GM12878 (cell line): ENCODE data around the gene ACTRT3. TPM values are rescaled to one million over a fixed set of nuclear protein-coding genes. Genes with fewer than 3 reads are reported as not detected.
A peak's percentile ranks its signal among the peaks of the same experiment; 100 is the strongest.

ENCODE experiments used
- ATF7 ChIP-seq: fragments of 450-650 bp; IDR thresholded peaks from 2 replicates; pipeline ENCODE4 v1.6.1; 2016; ENCODE audit warnings: low read depth, mild to moderate bottlenecking
- BCL11A ChIP-seq: IDR thresholded peaks from 2 replicates; pipeline ENCODE4 v1.6.1; 2011; ENCODE audit warnings: low read depth, low read length
- CHD4 ChIP-seq: fragments of 200-600 bp; sonication (generic); IDR thresholded peaks from 2 replicates; pipeline ENCODE4 v1.6.1; 2016; ENCODE audit warnings: mild to moderate bottlenecking
- CREM ChIP-seq: IDR thresholded peaks from 2 replicates; pipeline ENCODE4 v1.6.1; 2014; ENCODE audit warnings: antibody characterized with exemption, low read depth
- ETV6 ChIP-seq, 2 experiments: fragments of 450-650 bp in 1 of 2; IDR thresholded peaks in 1 of 2; conservative IDR thresholded peaks in 1 of 2; 2 replicates each; pipeline ENCODE4 v1.6.1; 2014; ENCODE audit warnings: antibody characterized with exemption in 1 of 2, borderline replicate concordance in 1 of 2, low read depth in 1 of 2, mild to moderate bottlenecking in 1 of 2, moderate library complexity in 1 of 2
- FOXK2 ChIP-seq: fragments of 450-650 bp; IDR thresholded peaks from 2 replicates; pipeline ENCODE4 v1.6.1; 2017; ENCODE audit warnings: mild to moderate bottlenecking, moderate library complexity
- FOXM1 ChIP-seq: IDR thresholded peaks from 2 replicates; pipeline ENCODE4 v1.6.1; 2012; ENCODE audit warnings: low read depth, mild to moderate bottlenecking, inconsistent platforms, low read length, moderate library complexity
- HDAC2 ChIP-seq: fragments of 200-600 bp; sonication (generic); IDR thresholded peaks from 2 replicates; pipeline ENCODE4 v1.6.1; 2017
- IRF3 ChIP-seq: fragments of 450-650 bp; IDR thresholded peaks from 2 replicates; pipeline ENCODE4 v1.6.1; 2014; ENCODE audit warnings: mild to moderate bottlenecking
- MEF2A ChIP-seq: IDR thresholded peaks from 2 replicates; pipeline ENCODE4 v1.6.1; 2011; ENCODE audit warnings: low read depth, mild to moderate bottlenecking, low read length, moderate library complexity; ENCODE audit not compliant: insufficient read depth
- MEF2B ChIP-seq: fragments of 450-650 bp; IDR thresholded peaks from 2 replicates; pipeline ENCODE4 v1.6.1; 2018; ENCODE audit warnings: mild to moderate bottlenecking, moderate library complexity; ENCODE audit not compliant: partially characterized antibody, poor library complexity, severe bottlenecking
- NBN ChIP-seq: fragments of 450-650 bp; IDR thresholded peaks from 2 replicates; pipeline ENCODE4 v1.6.1; 2016
- NR2C1 ChIP-seq: fragments of 450-650 bp; IDR thresholded peaks from 2 replicates; pipeline ENCODE4 v1.6.1; 2017; ENCODE audit warnings: antibody characterized with exemption, mild to moderate bottlenecking, moderate library complexity
- SMAD1 ChIP-seq: fragments of 450-650 bp; IDR thresholded peaks from 2 replicates; pipeline ENCODE4 v1.6.1; 2018; ENCODE audit warnings: mild to moderate bottlenecking, low read depth; ENCODE audit not compliant: partially characterized antibody
- SMAD5 ChIP-seq: IDR thresholded peaks from 2 replicates; pipeline ENCODE4 v1.6.1; 2016; ENCODE audit warnings: antibody characterized with exemption, low read depth
- SP1 ChIP-seq: IDR thresholded peaks from one replicate; pipeline ENCODE4 v1.6.1; 2011; ENCODE audit warnings: low read depth, low read length
- SUPT20H ChIP-seq: IDR thresholded peaks from 2 replicates; pipeline ENCODE4 v1.6.1; 2011; ENCODE audit warnings: low read depth, mild to moderate bottlenecking, low read length, moderate library complexity, borderline replicate concordance; ENCODE audit not compliant: control insufficient read depth
- SUZ12 ChIP-seq: fragments of 200-600 bp; sonication (generic); IDR thresholded peaks from one replicate; pipeline ENCODE4 v1.6.1; 2018; ENCODE audit warnings: antibody characterized with exemption, mild to moderate bottlenecking; ENCODE audit not compliant: unreplicated experiment
- TAF1 ChIP-seq: IDR thresholded peaks from 2 replicates; pipeline ENCODE4 v1.6.1; 2011; ENCODE audit warnings: mild to moderate bottlenecking, low read depth, low read length, borderline replicate concordance
- TCF7 ChIP-seq: IDR thresholded peaks from 2 replicates; pipeline ENCODE4 v1.6.1; 2014; ENCODE audit warnings: antibody characterized with exemption, borderline replicate concordance
- USF1 ChIP-seq: IDR thresholded peaks from 2 replicates; pipeline ENCODE4 v1.6.1; 2011; ENCODE audit warnings: borderline replicate concordance, low read depth, mild to moderate bottlenecking, moderate library complexity, mixed read lengths, low read length; ENCODE audit not compliant: insufficient read depth; ENCODE audit errors: extremely low read length
- YY1 ChIP-seq: IDR thresholded peaks from 2 replicates; pipeline ENCODE4 v1.6.1; 2011; ENCODE audit warnings: low read depth, mild to moderate bottlenecking, low read length
- ZBTB11 ChIP-seq: fragments of 450-650 bp; formaldehyde crosslinking; IDR thresholded peaks from 2 replicates; pipeline ENCODE4 v1.5.0; 2022; ENCODE audit warnings: mild to moderate bottlenecking, missing genetic modification characterization
- ZZZ3 ChIP-seq: IDR thresholded peaks from 2 replicates; pipeline ENCODE4 v1.6.1; 2011; ENCODE audit warnings: low read depth; ENCODE audit not compliant: control insufficient read depth, insufficient read length
- polyA plus RNA-seq, 11 experiments: library from polyadenylated mRNA; depleted of rRNA in 4 of 11; unstranded in 6 of 11; stranded (reverse) in 5 of 11; fragments of >200 nt; fragmentation: Nextera tagmentation in 4 of 11; fragmentation: Illumina TruSeq in 1 of 11; extraction: Ambion mirVana in 4 of 11; extraction: Trizol in 1 of 11; gene quantifications; 1 replicate in 1 of 11; 2 replicates in 10 of 11; pipeline versions ENCODE4 v1.2.1 to v1.2.3, GENCODE V29; 2011 to 2016; ENCODE audit warnings: inconsistent platforms in 2 of 11, missing spikeins in 2 of 11, low read depth in 1 of 11
- total RNA-seq, 4 experiments: library from RNA; depleted of rRNA in 3 of 4; stranded (reverse); fragments of >200 nt in 3 of 4; fragmentation: Illumina TruSeq in 1 of 4; extraction: Trizol in 1 of 4; gene quantifications; 2 replicates each; pipeline versions ENCODE4 v1.2.1 to v1.2.3, GENCODE V29; 2013 to 2021

ACTRT3 gene
- total and polyA plus RNA-seq, 10 of the 15 experiments (the other 5 are each of a cell fraction or from before 2014, with no cell fraction given): 0.02 to 0.58 (median 0.11) TPM; not detected in 1

- no peak for TF ChIP-seq ZZZ3
- no peak for TF ChIP-seq MEF2B
- no peak for TF ChIP-seq YY1
- no peak for TF ChIP-seq SMAD1
- no peak for TF ChIP-seq SUZ12
- TF ChIP-seq FOXK2: no peak
- no peak for TF ChIP-seq USF1
- TF ChIP-seq HDAC2: no peak
- no peak for TF ChIP-seq SUPT20H
- TF ChIP-seq NR2C1: no peak
- TF ChIP-seq SP1: no peak
- no peak for TF ChIP-seq IRF3
- TF ChIP-seq ZBTB11 (CRISPR knock-in tag): no peak
- 0 out of 2 replicates have a peak, but pooled peaks have one; percentile 4 for TF ChIP-seq MEF2A
- TF ChIP-seq BCL11A: no peak
- no peak for TF ChIP-seq NBN
- TF ChIP-seq SMAD5: no peak
- no peak for TF ChIP-seq CHD4
- no peak for TF ChIP-seq ATF7
- no peak for TF ChIP-seq TCF7
- TF ChIP-seq TAF1: 0 out of 2 replicates have a peak, but pooled peaks have one; percentile 34
- TF ChIP-seq ETV6 (conservative IDR thresholded peaks at IDR 0.05 in 1 of 2, IDR thresholded peaks at IDR 0.05 in 1 of 2; ENCODE audit: borderline replicate concordance in 1 of 2, low read depth in 1 of 2): no peak
- no peak; the same call in 1 of the 2 replicates for TF ChIP-seq FOXM1
- TF ChIP-seq CREM: 0 out of 2 replicates have a peak, but pooled peaks have one; percentile 9
Observed at GRCh38 chr3:169764312-169764881, 5.0 kb downstream of the ACTRT3 start (continued).
